Peyer's patch (tissue), 4 donors: ENCODE measurements around the gene IFNA16.

Source experiments
- POLR2A ChIP-seq, 2 donors: fragments of 450-650 bp; IDR thresholded peaks; one replicate each; pipeline ENCODE4 v1.5.1; 2017; ENCODE audit warnings: antibody characterized with exemption in 2 of 2, mild to moderate bottlenecking in 2 of 2, moderate library complexity in 2 of 2
- TF ChIP-seq, protein P1 (sequence below), 6 experiments: fragments of 450-650 bp in 4 of 6; fragments of 200-600 bp in 2 of 6; sonication (generic) in 1 of 6; IDR thresholded peaks; one replicate each; pipeline ENCODE4 v1.5.1; 2017 to 2019; ENCODE audit warnings: antibody characterized with exemption in 6 of 6, mild to moderate bottlenecking in 3 of 6, moderate library complexity in 1 of 6

DNA sequence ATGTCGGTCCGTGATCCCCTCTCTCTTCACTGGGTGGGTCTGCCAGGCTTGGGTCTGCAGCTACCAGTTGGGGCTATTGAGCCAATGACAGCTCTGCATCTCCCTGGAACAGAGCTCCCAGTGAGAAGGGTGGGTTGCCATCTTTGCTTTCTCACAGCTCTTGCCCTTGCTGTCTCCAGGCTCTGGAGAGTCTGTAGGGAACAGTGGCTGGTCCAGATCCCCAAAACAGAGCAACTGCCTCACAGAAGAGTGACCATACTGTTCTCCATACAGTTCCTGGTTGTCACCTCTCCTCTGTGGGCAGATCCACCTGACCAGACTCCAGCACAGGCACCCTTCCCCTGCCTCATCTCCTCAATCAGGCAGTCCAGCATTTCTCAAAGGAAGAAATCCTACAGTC, 16.1 kb upstream of the IFNA16 start:
- TF ChIP-seq, protein P1, sequence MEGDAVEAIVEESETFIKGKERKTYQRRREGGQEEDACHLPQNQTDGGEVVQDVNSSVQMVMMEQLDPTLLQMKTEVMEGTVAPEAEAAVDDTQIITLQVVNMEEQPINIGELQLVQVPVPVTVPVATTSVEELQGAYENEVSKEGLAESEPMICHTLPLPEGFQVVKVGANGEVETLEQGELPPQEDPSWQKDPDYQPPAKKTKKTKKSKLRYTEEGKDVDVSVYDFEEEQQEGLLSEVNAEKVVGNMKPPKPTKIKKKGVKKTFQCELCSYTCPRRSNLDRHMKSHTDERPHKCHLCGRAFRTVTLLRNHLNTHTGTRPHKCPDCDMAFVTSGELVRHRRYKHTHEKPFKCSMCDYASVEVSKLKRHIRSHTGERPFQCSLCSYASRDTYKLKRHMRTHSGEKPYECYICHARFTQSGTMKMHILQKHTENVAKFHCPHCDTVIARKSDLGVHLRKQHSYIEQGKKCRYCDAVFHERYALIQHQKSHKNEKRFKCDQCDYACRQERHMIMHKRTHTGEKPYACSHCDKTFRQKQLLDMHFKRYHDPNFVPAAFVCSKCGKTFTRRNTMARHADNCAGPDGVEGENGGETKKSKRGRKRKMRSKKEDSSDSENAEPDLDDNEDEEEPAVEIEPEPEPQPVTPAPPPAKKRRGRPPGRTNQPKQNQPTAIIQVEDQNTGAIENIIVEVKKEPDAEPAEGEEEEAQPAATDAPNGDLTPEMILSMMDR (IDR thresholded peaks at IDR 0.05): no peak
- TF ChIP-seq POLR2A (IDR thresholded peaks at IDR 0.05): no peak
